CD14-positive monocyte (primary cell): ENCODE data around the gene TBC1D4. TPM values are rescaled to one million over a fixed set of nuclear protein-coding genes. Genes with fewer than 3 reads are reported as not detected.

Source experiments
- DNase-seq, 3 donors: peaks; one replicate each; pipeline ENCODE4 v3.0.0-alpha.2; 2011 to 2022
- H2AFZ ChIP-seq: 2 replicates; pipeline ENCODE4 v1.6.0; 2012; ENCODE audit warnings: mild to moderate bottlenecking, low read depth, low read length, inconsistent platforms; ENCODE audit not compliant: insufficient read depth, poor library complexity, severe bottlenecking
- H3K27ac ChIP-seq, 2 donors: 1 replicate in 1 of 2; 2 replicates in 1 of 2; pipeline ENCODE4 v1.5.1; 2012 to 2013; ENCODE audit warnings: low read length in 2 of 2, control low read depth in 1 of 2, inconsistent platforms in 1 of 2, low read depth in 1 of 2, mild to moderate bottlenecking in 1 of 2
- H3K27me3 ChIP-seq, 2 donors: one replicate each; pipeline versions ENCODE4 v1.6.0 to v1.6.1; 2011 to 2013; ENCODE audit warnings: low read length in 2 of 2; ENCODE audit not compliant: control insufficient read depth in 2 of 2, insufficient read depth in 2 of 2
- H3K36me3 ChIP-seq, 2 donors: replicated peaks in 1 of 2; 1 replicate in 1 of 2; 2 replicates in 1 of 2; pipeline versions ENCODE4 v1.5.1 to v1.6.1; 2012 to 2013; ENCODE audit warnings: low read length in 2 of 2, control low read depth in 1 of 2, inconsistent platforms in 1 of 2, mild to moderate bottlenecking in 1 of 2; ENCODE audit not compliant: insufficient read depth in 2 of 2, control insufficient read depth in 1 of 2
- H3K4me1 ChIP-seq, 2 donors: 1 replicate in 1 of 2; 2 replicates in 1 of 2; pipeline versions ENCODE4 v1.5.1 to v1.6.1; 2012 to 2013; ENCODE audit warnings: low read length in 2 of 2, control low read depth in 1 of 2, inconsistent platforms in 1 of 2, mild to moderate bottlenecking in 1 of 2, moderate library complexity in 1 of 2; ENCODE audit not compliant: insufficient read depth in 2 of 2, control insufficient read depth in 1 of 2
- H3K4me2 ChIP-seq: replicated peaks from 2 replicates; pipeline ENCODE3; 2012; ENCODE audit warnings: low read length, moderate library complexity, mild to moderate bottlenecking; ENCODE audit not compliant: poor library complexity, severe bottlenecking; ENCODE audit errors: extremely low read depth
- H3K4me3 ChIP-seq, 3 experiments: fragments of 200-600 bp in 1 of 3; sonication (generic) in 1 of 3; replicated peaks in 1 of 3; 1 replicate in 2 of 3; 2 replicates in 1 of 3; pipeline ENCODE4 v1.5.1; 2011 to 2013; ENCODE audit warnings: low read length in 3 of 3, mild to moderate bottlenecking in 3 of 3, control low read depth in 2 of 3, low read depth in 2 of 3, inconsistent platforms in 1 of 3, moderate library complexity in 1 of 3
- H3K79me2 ChIP-seq: 2 replicates; pipeline ENCODE4 v1.6.0; 2012; ENCODE audit warnings: mild to moderate bottlenecking, control low read depth, inconsistent platforms, low read length, moderate library complexity; ENCODE audit not compliant: insufficient read depth
- H3K9ac ChIP-seq: 2 replicates; pipeline ENCODE4 v1.6.0; 2017; ENCODE audit warnings: low read length, mild to moderate bottlenecking; ENCODE audit not compliant: insufficient read depth, poor library complexity, severe bottlenecking
- H3K9me3 ChIP-seq, 2 donors: replicated peaks in 1 of 2; 1 replicate in 1 of 2; 2 replicates in 1 of 2; pipeline versions ENCODE4 v1.5.1 to v1.6.1; 2012 to 2013; ENCODE audit warnings: low read length in 2 of 2, control low read depth in 1 of 2; ENCODE audit not compliant: control insufficient read depth in 1 of 2, insufficient read depth in 1 of 2
- H4K20me1 ChIP-seq: 2 replicates; pipeline ENCODE4 v1.6.0; 2012; ENCODE audit warnings: mild to moderate bottlenecking, low read length, control low read depth, moderate library complexity; ENCODE audit not compliant: insufficient read depth
- H3K27ac Mint-ChIP-seq, 7 donors: one replicate each; pipeline ENCODE4 v1.8.0; 2020; ENCODE audit warnings: mild to moderate bottlenecking in 7 of 7, mixed read lengths in 7 of 7, moderate library complexity in 6 of 7, inconsistent platforms in 2 of 7
- H3K27me3 Mint-ChIP-seq, 3 donors: one replicate each; pipeline ENCODE4 v1.8.0; 2021 to 2022; ENCODE audit warnings: low read depth in 3 of 3, mild to moderate bottlenecking in 3 of 3, mixed read lengths in 3 of 3, moderate library complexity in 3 of 3, inconsistent platforms in 1 of 3
- H3K36me3 Mint-ChIP-seq, 2 donors: one replicate each; pipeline ENCODE4 v1.8.0; 2020; ENCODE audit warnings: mixed read lengths in 2 of 2, inconsistent platforms in 1 of 2, mild to moderate bottlenecking in 1 of 2
- H3K4me1 Mint-ChIP-seq: one replicate; pipeline ENCODE4 v1.8.0; 2020; ENCODE audit warnings: mild to moderate bottlenecking, mixed read lengths
- H3K4me3 Mint-ChIP-seq, 2 donors: one replicate each; pipeline ENCODE4 v1.8.0; 2020; ENCODE audit warnings: mild to moderate bottlenecking in 2 of 2, mixed read lengths in 2 of 2, moderate library complexity in 1 of 2
- H3K9me3 Mint-ChIP-seq, 7 donors: one replicate each; pipeline ENCODE4 v1.8.0; 2020 to 2022; ENCODE audit warnings: mixed read lengths in 7 of 7, mild to moderate bottlenecking in 6 of 7, moderate library complexity in 6 of 7, inconsistent platforms in 2 of 7
- WGBS: methylation state at CpG from one replicate; pipeline ENCODE4 v1.1.5; 2013; ENCODE audit warnings: missing lambda C conversion rate; ENCODE audit not compliant: insufficient coverage; 5-methylcytosine and 5-hydroxymethylcytosine counted together
- intact Hi-C, 2 donors: fragments of 100-400 bp; cut with micrococcal nuclease; formaldehyde crosslinking; loops; one replicate each; pipeline versions ENCODE4 v1.15.0 to v1.15.1; 2023
- polyA plus RNA-seq, 3 donors: library from polyadenylated mRNA; depleted of rRNA in 1 of 3; unstranded in 2 of 3; stranded (reverse) in 1 of 3; fragments of 300-500 nt in 2 of 3; fragments of >200 nt in 1 of 3; fragmentation: Illumina TruSeq in 2 of 3; gene quantifications; 1 replicate in 2 of 3; 2 replicates in 1 of 3; pipeline ENCODE4 v1.2.3, GENCODE V29; 2012 to 2021
- TF ChIP-seq, protein P1 (sequence below): fragments of 200-600 bp; IDR thresholded peaks from one replicate; pipeline ENCODE4 v1.8.0; 2022; ENCODE audit warnings: antibody characterized with exemption, mild to moderate bottlenecking

The TBC1D4 gene
- polyA plus RNA-seq, 3 donors, result 2.0 to 6.7 (median 2.5) TPM

DNA sequence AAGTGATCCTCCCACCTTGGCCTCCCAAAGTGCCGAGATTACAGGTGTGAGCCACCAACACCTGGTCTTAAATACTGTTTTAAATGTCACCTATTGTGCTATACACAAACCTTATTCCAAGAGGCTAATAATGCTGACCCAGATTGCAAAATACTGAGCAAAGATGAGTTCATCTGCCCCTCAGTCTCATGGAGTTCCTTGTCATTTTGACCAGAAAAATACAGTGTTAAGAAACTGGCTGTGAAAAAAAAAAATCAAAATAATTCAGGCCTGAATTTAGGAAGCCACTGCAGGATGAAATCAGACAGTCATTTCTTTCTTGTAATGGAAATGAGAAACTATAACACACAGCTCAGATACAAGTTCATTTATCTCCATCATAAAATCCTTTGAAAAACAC, 59.9 kb downstream of the TBC1D4 start:
- H3K27me3 Mint-ChIP-seq, result no peaks in the 10 kb centered on the region
- H4K20me1 ChIP-seq, result no peaks in the 10 kb centered on the region
- TF ChIP-seq, protein P1, sequence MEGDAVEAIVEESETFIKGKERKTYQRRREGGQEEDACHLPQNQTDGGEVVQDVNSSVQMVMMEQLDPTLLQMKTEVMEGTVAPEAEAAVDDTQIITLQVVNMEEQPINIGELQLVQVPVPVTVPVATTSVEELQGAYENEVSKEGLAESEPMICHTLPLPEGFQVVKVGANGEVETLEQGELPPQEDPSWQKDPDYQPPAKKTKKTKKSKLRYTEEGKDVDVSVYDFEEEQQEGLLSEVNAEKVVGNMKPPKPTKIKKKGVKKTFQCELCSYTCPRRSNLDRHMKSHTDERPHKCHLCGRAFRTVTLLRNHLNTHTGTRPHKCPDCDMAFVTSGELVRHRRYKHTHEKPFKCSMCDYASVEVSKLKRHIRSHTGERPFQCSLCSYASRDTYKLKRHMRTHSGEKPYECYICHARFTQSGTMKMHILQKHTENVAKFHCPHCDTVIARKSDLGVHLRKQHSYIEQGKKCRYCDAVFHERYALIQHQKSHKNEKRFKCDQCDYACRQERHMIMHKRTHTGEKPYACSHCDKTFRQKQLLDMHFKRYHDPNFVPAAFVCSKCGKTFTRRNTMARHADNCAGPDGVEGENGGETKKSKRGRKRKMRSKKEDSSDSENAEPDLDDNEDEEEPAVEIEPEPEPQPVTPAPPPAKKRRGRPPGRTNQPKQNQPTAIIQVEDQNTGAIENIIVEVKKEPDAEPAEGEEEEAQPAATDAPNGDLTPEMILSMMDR, result no peak
- H3K9me3 ChIP-seq, result no peaks in the 10 kb centered on the region
- peaks cover 20 to 35% of the 10 kb centered on the region in 2 donors for H3K4me1 ChIP-seq
- H2AFZ ChIP-seq, result no peak overlapping the region
- H3K4me3 Mint-ChIP-seq, result no peak overlapping the region
- no peak overlapping the region for H3K4me2 ChIP-seq
- H3K4me1 Mint-ChIP-seq, result peaks cover 24% of the 10 kb centered on the region
- DNase-seq, result peak in 2 of 3 donors; percentile 5 to 21
- H3K27ac ChIP-seq, result no peak overlapping the region
- H3K79me2 ChIP-seq, result no peaks in the 10 kb centered on the region
- peaks cover 0 to 2% of the 10 kb centered on the region in 2 donors for H3K36me3 Mint-ChIP-seq
- H3K4me3 ChIP-seq, result no peak overlapping the region
- H3K9ac ChIP-seq, result no peak overlapping the region
- no peaks in the 10 kb centered on the region for H3K27me3 ChIP-seq
- intact Hi-C loops, result no loop called here
- H3K27ac Mint-ChIP-seq, result peak overlapping the region in 1 of 7 donors; percentile 54
- WGBS, result 100% methylated on average over 1 of the region's 1 CpG
- no peaks in the 10 kb centered on the region for H3K36me3 ChIP-seq
- H3K9me3 Mint-ChIP-seq, result peaks cover 0 to 1% (median 0%) of the 10 kb centered on the region in 7 donors

GRCh38 chr13:75421133-75421532, 60.8 kb downstream of the TBC1D4 start:
- Histone ChIP-seq H2AFZ (no peak overlapping the region), H3K27ac (no peak overlapping the region), H3K9ac (no peak overlapping the region), H3K4me3 (no peak overlapping the region), H3K27me3 (no peaks in the 10 kb centered on the region), H3K36me3 (no peaks in the 10 kb centered on the region), H3K79me2 (no peaks in the 10 kb centered on the region), H3K4me1 (peaks cover 29 to 44% of the 10 kb centered on the region in 2 donors), H4K20me1 (no peaks in the 10 kb centered on the region), H3K9me3 (no peaks in the 10 kb centered on the region), H3K4me2 (no peak overlapping the region)
- Mint-ChIP-seq H3K4me1 (peaks cover 33% of the 10 kb centered on the region), H3K9me3 (no peaks in the 10 kb centered on the region), H3K27me3 (no peaks in the 10 kb centered on the region), H3K36me3 (peaks cover 0 to 2% of the 10 kb centered on the region in 2 donors), H3K4me3 (no peak overlapping the region), H3K27ac (peak overlapping the region in 1 of 7 donors; percentile 50)
- TF ChIP-seq, protein P1, result no peak
- intact Hi-C loops, result no loop called here
- 100% methylated on average over 2 of the region's 2 CpGs for WGBS
- no peak for DNase-seq
